Smooth muscle cell of the brain vasculature (primary cell): ENCODE measurements around the gene INO80D.
"Not testable (repeated sequence)": the region's sequence is repeated elsewhere in the genome, so short reads cannot be mapped to it uniquely, and the experiment has no call there.

Experiments used
- DNase-seq: peaks from one replicate; pipeline ENCODE4 v3.0.0-alpha.2; 2012; ENCODE audit warnings: low read depth, low spot score

The INO80D gene

DNA sequence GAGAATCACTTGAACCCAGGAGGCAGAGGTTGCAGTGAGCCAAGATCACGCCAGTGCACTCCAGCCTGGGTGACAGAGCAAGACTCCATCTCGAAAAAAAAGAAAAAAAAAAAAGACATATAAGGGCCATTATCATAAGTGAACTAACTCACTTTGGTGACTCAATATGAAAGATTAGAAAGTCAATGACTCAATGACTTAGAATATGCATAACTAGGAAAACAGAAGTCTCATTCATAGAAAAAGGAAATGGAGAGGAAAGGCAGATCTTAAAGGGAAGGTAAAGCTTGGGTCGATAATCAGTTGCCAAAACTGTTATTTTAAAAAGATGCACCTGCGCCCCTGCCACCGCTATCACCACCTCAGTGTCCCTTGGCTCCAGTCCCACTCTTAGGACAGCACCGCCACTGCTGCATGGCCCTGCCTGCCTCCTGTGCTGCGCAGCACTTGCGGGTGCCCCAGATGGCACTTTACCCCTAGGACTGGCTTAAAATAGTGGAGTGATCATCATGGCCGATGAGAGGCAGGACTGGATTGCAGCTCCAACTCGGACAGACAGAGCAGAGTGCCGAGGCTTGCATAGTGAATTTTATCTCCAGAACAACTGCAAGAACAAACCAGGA is 54.7 kb downstream of the INO80D start:
- no peak for DNase-seq

DNA sequence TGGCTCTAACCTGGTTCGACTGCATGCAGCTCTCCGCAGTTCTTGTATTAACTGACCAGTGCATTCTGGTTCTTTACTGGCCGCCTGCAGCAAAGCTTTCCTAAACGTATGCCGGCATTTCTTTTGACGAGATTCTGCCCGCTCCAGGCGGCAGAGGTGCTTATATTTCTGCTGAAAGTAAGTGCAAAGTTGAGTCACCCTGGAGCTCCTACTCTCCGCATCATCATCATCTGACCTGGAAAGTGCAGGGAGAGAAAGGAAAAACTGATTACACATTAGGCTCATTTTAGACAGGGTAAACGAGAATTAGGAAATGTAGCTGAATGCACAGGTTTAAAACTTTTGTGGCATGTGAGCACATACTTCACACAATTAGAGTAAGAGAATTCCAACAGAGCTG is 57.9 kb downstream of the INO80D start:
- DNase-seq, result no peak

DNA sequence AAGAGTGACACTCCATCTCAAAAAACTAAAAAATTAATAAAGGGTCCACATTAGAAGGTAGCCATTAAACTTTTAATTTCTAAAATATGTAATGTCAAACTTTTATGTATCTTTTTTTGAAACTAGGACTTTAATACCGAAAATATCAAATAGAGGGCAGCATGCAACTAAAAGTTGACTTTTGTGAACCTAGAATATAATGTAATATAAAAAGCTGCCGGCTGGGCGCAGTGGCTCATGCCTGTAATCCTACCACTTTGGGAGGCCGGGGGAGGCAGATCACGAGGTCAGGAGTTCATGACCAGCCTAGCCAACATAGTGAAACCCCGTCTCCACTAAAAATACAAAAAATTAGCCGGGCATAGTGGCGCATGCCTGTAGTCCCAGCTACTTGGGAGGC is 62.8 kb downstream of the INO80D start:
- no peak for DNase-seq

DNA sequence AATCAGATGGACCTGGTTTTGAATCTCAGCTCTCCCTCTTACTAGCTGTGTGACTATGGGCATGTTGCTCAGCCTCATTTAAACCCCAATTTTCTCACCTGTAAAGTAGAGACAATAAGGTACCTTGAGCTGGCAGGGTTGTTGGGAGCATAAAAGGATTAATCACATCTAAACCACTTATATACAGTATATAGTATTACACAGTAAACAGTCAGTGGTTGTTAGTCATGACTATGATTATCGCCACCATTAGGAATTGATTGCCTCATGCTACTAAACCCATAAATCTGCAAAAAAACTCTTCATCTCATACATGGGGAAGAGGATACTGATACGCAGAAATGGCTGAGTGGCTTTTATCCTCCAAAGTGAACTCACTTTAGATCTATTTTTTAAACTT is 65.8 kb downstream of the INO80D start:
- DNase-seq, result no peak

DNA sequence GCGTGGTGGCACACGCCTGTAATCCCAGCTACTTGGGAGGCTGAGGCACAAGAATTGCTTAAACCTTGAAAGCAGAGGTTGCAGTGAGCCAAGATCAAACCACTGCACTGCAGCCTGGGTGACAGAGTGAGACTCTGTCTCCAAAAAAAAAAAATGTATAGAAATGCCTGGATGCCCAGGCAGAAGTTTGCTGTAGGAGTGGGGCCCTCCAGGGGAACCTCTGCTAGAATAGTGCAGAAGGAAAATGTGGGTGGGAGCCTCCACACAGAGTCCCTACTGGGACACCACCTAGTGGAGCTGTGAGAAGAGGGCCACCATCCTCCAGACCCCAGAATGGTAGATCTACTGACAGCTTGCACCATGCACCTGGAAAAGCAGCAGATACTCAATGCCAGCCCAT is 70.2 kb downstream of the INO80D start:
- not testable (repeated sequence) for DNase-seq

DNA sequence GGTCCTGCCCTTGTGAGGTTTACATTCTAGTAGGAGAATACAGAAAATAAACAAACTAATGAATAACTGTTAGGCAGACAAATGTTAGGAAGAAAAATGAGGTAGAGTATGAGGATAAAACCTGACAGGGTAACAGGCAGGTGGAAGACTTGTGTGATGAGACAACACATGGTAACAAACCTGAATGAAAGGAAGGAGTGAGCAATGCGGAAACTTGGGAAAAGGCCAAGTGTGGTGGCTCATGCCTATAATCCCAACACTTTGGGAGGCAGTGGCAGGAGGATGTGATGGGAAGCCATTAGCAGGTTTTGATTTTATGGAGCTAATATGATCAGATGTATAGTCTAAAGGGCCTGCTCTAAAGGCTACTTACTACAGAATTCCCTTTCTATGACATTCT is 74.2 kb downstream of the INO80D start:
- no peak for DNase-seq

DNA sequence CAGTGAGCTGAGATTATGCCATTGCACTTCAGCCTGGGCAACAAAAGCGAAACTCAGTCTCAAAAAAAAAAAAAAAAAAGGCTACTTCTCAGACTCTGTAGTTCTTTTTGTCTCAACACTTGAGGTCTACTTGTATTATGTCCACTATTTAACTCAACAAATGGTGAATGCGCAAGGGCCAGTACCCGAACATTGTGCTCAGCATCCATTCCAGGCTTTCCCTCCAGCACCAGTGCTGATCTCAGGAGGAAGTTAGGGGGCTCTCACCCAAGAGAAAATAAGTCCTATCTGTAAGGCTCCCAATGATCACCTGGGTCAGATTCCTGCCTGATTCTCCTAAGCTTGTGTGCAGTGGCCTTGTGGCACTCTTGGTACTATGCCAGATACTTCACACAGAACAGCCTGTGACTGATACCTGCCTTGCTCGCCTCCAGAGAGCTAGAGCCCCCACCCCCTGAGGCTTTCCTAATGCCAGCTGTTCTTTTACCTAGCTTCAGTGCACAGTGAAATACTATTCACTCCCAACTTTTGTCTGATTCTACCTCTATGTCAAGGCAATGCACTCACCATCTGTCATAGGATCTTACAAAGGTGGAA is 74.9 kb downstream of the INO80D start:
- DNase-seq, result no peak

DNA sequence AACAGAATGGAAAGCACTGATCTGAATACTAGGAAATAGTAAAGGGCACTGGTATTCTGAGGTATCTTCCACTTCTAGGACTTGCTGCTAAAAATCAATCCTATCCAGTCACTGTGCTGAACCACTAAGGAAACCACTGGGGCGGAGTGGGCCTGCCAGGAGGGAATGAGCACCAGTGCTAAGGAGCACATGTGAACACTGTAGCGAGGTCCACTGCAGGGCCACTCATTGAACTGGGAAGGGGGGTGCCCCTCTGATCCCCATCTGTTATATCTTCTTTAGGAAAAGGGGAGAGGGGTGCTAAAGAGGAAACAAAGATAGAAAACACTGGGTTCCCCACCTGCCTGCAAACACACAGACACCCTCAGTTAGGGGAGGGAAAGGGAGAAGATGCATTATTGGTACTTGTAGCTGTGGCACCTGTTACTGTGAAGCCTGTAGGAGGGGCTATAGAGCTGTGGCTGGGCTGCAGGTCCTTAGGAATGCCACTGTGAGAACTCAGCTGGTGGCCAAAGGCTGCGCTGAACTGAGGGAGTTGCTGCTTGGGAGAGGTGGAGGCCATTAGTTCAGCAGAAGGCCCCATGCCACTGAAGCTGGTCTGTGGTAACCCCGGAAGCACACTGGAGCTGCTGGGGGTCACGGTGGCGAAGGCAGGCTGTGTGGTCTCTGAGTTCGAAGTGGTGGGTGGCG is 81.8 kb downstream of the INO80D start:
- DNase-seq, result no peak

DNA sequence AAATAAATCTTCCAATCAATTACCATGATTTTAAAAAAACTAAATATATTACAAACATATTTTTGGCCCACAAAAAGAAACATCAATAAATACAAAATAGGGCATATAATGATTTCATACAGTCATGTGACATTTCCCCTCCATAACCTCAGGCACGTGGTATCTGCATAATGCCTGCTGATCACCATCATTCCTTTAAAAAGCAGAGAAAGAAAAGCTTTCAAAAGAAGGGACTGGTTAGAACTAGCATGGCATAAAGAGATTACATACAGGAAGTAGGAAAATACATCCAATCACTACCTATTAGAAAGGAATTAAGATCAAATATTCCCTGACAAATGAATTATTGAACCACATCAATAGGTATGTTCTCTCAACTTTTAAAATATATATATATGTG is 83.5 kb downstream of the INO80D start:
- DNase-seq, result no peak

DNA sequence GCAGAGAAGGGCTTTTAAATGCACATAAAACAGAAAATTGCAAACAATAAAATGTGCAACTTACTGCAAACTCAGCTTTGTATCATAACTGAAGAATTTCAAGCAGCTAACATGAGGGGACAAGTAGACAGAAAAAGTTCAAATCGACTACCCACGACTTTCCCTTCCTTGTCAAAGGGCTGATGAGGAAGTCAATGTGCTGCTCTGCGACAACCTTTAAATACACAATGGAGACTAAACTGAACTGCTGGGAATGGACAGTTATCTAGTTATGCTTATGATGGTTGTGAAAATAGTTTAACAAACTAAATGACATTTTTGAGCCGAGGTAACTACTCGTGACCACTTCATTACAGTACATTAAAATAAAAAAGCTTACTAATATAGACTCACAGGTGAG is 84.1 kb downstream of the INO80D start:
- no peak for DNase-seq

DNA sequence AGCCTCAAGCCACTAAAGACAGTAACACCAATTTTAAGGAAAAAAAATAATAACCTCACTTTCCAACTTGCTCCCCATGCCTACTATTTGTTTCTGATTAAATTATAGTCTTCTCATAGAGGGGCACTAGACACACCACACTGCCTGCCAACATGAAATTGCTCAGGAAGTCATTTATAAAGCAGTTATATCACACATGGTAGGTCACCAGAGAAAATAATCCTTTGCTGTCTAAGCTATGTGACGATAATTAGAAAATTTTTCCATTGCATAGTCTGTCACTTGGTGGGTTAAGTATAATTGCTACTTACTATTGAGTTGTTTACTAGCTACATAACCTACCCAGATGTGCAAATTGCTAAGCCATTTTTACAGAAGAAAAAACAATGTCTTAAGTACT is 85.2 kb downstream of the INO80D start:
- DNase-seq, result no peak

DNA sequence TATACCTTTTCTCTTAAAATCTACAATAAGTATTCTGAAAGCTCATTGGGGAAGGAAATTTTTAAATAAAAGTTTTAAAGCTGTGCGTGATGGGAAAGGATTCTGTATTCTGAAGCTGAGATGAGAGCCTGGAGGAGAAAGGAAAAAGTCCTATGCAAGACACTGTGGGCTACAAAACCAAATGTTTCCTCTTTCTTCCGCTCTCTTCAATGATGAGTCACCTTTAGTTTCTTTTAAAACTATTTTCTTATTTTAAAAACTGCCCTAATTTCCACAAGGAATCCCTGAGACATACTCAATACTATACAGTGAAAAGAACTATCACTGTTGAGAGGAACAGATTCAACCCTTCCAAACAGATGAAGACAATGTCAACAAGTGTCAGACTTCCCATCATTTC is 87.4 kb downstream of the INO80D start:
- DNase-seq, result no peak

DNA sequence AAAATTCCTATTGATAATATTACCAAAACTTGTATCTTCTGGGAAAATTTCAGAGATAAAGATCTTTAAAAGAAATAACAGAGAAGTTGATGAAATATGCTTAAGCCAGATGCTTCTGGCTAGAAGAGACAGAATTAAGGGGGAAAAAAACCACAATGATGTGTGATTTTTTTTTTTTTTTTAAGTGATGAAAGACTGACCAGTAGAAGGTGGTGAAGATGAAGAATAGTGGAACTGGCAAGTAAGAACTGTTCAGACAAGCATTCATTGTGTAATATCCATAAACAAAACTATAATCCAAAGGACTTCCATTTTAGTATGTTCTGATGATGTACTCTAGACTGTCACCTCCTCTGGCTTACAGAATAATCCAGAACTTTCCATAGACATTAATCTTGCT is 89.8 kb downstream of the INO80D start:
- DNase-seq, result no peak

DNA sequence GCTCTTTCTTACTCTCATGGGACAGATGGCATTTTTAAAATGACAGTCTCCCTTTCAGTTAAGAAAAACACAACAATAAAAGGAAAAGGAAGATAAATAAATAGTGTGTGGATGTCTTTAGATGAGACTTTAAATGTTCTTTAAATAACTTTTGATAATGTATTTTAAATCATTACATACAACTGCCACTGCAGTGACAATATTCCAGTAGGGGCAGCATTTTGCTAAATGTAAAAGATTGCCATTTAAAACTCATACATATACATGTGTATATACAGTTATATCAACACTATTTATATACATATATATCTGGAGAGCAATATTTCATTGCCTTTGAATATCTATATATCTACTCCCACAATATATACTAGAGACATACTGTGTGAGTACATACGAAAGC is 90.7 kb downstream of the INO80D start:
- no peak for DNase-seq

DNA sequence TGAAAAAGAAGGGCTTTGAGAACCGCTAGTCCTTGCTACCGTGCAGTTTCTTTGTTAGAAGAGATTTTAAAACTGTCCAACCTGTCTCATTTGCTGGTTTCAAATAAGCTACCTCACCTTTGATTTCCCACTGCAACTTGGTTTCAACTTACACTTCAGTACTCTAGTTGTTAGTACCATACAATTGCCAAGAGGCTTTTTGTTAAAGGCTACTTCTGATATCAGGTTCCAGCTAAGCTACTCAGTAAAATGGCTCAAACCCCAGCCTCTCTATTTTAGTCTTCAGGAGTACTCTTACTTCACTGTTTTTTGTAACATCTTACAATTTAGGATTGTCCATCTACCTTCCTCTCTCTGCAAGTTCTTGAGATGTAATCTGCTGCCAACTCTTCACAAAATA is 91.6 kb downstream of the INO80D start:
- DNase-seq, result no peak

DNA sequence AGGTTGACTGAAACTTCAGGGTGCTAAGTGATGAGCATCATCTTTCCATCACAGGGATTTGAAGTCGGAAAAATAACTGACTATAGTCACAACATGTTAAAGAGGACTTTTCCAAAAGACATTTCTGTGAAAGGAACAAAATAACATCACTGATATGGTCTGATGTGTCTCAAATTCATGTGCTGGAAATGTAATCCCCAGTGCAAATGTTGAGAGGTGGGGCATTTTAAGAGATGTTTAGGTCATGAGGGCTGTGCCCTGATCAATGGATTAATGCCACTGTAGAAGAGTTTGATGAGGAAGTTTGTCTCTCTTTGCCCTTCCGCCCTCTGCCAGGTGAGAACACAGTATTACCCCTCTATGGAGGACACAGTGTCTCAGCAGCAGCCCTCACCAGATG is 95.9 kb downstream of the INO80D start:
- DNase-seq, result no peak

DNA sequence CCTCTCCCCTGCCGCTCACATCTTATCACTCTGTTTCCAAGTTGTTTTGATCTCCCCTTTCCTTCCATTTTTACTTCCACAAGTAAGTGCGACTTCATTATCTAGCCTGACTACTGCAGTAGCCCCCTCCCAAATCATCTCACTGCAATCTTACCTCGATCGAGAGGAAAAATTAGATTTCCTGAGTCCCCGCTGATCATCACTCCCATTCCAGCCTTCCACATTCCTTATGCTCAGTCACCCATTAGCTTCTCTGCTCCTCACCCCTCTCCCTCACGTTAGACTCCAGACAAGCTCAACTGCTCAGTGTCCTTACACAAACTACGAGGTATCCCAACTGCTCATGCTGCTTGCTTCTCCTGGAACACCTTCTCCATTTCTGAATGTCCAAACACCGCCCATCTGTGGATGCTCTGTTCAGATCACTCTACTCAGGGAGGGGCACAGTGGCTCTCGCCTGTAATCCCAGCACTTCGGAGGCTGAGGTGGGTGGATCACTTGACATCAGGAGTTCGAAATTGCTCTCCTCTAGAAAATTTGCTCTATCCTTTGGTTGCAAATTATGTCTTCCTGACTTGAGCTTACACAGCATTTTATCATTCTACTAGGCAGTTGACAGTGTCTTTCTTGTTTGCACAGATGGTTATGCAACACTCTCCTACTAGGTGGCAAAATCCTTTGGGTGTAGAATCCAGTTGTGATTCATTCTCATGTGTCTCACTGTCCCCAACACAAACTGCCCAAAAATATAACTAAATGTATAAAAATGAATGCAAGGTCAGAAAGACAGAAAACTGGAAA is 96.5 kb downstream of the INO80D start:
- no peak for DNase-seq

DNA sequence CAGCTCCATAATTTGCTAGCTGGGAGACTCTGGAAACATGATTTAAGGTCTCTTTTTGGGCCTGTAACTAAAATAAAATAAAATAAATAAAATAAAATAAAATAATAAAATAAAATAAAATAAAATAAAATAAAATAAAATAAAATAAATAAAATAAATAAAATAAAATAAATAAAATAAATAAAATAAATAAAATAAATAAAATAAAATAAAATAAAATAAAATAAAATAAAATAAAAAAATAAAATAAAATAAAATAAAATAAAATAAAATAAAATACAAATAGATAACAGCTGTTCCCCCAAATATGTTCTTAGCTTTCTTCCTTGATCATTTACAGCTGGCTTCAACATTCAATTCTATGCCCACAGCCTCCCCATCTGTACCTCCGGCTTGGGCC is 97.3 kb downstream of the INO80D start:
- DNase-seq, result not testable (repeated sequence)

DNA sequence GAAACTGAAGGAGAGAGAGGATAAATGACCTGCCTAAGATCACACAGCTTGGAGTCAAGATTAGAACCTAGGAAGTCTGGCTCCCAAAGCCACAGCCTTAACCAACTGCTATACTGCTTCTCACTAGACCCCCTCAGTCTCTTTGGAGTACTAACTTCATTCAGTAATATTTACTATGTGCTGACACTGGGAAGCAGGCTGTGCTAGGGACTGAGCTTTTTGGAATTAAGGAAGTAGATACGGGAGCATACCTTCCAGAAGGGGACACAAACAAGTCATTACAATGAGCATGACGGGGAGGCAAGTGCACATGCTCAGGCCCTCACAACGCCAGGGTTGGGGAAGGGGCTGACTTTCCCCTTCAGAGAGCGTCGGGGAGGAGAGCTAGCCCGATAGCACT is 97.7 kb downstream of the INO80D start:
- no peak for DNase-seq

DNA sequence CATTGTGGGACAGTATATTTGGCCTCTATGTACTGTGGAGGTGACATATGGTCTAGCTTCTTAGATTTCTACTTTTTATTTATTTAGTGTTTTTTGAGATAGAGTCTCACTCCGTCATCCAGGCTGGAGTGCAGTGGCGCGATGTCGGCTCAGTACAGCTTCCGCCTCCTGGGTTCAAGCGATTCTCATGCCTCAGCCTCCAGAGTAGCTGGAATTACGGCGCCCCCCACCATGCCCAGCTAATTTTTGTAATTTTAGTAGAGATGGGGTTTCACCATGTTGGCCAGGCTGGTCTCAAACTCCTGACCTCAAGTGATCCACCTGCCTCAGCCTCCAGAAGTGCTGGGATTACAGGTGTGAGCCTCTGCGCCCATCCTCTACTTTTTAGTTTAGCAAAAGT is 99.6 kb downstream of the INO80D start:
- not testable (repeated sequence) for DNase-seq

DNA sequence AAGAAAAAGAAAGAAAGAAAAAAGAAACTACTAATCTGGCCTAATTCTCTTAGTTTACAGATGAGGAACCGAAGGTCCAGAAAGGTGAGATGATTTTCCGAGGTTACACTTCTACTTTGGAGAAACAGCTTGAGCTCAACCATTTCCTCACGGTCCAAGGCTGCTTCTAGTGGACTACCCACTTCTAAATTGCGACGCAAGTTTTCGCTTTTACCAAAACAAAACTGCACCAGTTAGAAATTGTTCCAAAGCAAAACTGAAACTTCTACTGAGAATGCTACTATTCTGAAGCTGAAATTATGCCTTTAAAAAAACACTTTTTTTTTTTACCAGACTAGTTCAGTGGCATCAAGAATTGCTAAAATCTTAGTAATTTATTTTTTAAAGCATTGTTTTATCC is 101.6 kb downstream of the INO80D start:
- DNase-seq, result no peak

DNA sequence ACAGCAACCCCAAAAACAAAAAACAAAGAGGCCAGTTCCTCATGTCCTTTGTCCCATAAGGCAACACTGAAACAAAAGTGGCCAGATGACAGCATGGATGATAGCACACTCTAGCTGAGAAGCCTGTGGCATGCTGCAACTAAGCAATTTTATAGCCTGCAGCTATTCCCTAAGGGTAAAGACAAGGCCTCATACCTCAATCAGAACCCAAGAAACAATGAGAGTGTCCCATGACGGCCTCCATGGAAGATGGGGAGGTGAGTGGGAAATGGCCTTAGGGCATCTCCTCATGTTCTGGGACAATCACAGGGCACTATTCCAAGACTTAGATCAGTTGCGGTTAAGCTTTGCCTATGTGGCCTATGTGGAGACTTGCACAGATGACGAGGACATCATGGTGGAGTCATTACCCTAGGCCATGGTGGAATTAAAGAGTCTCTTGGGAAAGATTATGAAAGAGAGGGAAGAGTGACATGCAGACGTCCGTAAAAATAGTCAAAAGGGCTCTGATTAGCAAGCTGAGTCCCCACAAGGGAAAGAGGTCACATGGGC is 103.1 kb downstream of the INO80D start:
- DNase-seq, result no peak
